Sigmoid colon (tissue), 4 donors: ENCODE data around the gene TOMM70.

Experiments
- EP300 ChIP-seq, 4 donors: sonication (generic); formaldehyde crosslinking; IDR thresholded peaks; one replicate each; pipeline ENCODE4 v1.6.1; 2017; ENCODE audit warnings: antibody characterized with exemption in 4 of 4
- POLR2A ChIP-seq, 2 donors: fragments of 450-650 bp; IDR thresholded peaks; one replicate each; pipeline ENCODE4 v1.6.1; 2016; ENCODE audit warnings: antibody characterized with exemption in 2 of 2, mild to moderate bottlenecking in 2 of 2, moderate library complexity in 2 of 2
- POLR2AphosphoS5 ChIP-seq, 4 donors: sonication (generic); formaldehyde crosslinking; IDR thresholded peaks; one replicate each; pipeline ENCODE4 v1.6.1; 2017; ENCODE audit warnings: antibody characterized with exemption in 4 of 4
- TF ChIP-seq, protein P1 (sequence below), 4 experiments: fragments of 450-650 bp in 3 of 4; fragments of 200-600 bp in 1 of 4; IDR thresholded peaks; one replicate each; pipeline ENCODE4 v1.5.1; 2016 to 2019; ENCODE audit warnings: antibody characterized with exemption in 4 of 4, mild to moderate bottlenecking in 3 of 4, moderate library complexity in 2 of 4

GRCh38 chr3:100370756-100371155, 30.1 kb downstream of the TOMM70 start:
- TF ChIP-seq, protein P1, sequence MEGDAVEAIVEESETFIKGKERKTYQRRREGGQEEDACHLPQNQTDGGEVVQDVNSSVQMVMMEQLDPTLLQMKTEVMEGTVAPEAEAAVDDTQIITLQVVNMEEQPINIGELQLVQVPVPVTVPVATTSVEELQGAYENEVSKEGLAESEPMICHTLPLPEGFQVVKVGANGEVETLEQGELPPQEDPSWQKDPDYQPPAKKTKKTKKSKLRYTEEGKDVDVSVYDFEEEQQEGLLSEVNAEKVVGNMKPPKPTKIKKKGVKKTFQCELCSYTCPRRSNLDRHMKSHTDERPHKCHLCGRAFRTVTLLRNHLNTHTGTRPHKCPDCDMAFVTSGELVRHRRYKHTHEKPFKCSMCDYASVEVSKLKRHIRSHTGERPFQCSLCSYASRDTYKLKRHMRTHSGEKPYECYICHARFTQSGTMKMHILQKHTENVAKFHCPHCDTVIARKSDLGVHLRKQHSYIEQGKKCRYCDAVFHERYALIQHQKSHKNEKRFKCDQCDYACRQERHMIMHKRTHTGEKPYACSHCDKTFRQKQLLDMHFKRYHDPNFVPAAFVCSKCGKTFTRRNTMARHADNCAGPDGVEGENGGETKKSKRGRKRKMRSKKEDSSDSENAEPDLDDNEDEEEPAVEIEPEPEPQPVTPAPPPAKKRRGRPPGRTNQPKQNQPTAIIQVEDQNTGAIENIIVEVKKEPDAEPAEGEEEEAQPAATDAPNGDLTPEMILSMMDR (IDR thresholded peaks at IDR 0.05) = no peak
- TF ChIP-seq POLR2A (IDR thresholded peaks at IDR 0.05) (no peak), EP300 (IDR thresholded peaks at IDR 0.05) (no peak), POLR2AphosphoS5 (IDR thresholded peaks at IDR 0.05) (no peak)
